Measurements from ENCODE around the gene L3MBTL2. TPM values are rescaled to one million over a fixed set of nuclear protein-coding genes. Genes with fewer than 3 reads are reported as not detected.

The L3MBTL2 gene
- total RNA-seq = 21.1 TPM in 2 replicates

GRCh38 chr22:41204992-41205900 is at the start of gene L3MBTL2:
Gene L3MBTL2, plus strand, starts transcription at chr22:41205312. Its CDS starts 51 bp downstream, at chr22:41205363.

GRCh38 chr22:41240377-41241132 is 35.4 kb downstream of the L3MBTL2 start, which contains the start of gene CHADL:
Gene CHADL, minus strand, starts transcription at chr22:41240931. Its CDS starts 50 bp downstream, at chr22:41240881.

Small RNAs within 50 kb of the gene (small RNA-seq; reads per million reads assigned to genes)
- gene MIR6889 (not detected), gene RNU6-375P (not detected)

Other genes with a start within 250 kb of the L3MBTL2 start
- 71.0 and 104 TPM in 2 replicates for gene EP300, start 112.7 kb upstream of the L3MBTL2 start, total RNA-seq
- gene CHADL, start 35.6 kb downstream of the L3MBTL2 start, total RNA-seq = 1.1 and 1.7 TPM in 2 replicates
- gene RANGAP1, start 80.9 kb downstream of the L3MBTL2 start, total RNA-seq = 57.3 and 71.6 TPM in 2 replicates
- 116 and 120 TPM in 2 replicates for gene ZC3H7B, start 96.2 kb downstream of the L3MBTL2 start, total RNA-seq
- gene TEF, start 176.6 kb downstream of the L3MBTL2 start, total RNA-seq = 18.8 and 21.0 TPM in 2 replicates
- gene TOB2, start 241.5 kb downstream of the L3MBTL2 start, total RNA-seq = 34.7 and 34.9 TPM in 2 replicates